DOHH2 (cell line): Measurements from ENCODE around the gene MPRIP.
"Not testable (repeated sequence)": the region's sequence is repeated elsewhere in the genome, so short reads cannot be mapped to it uniquely, and the experiment has no call there.

Experiments
- H3F3A ChIP-seq: fragments of 200-600 bp; sonication (generic), shearing (Covaris generic); 2 replicates; pipeline ENCODE4 v1.6.0; 2016; ENCODE audit warnings: antibody characterized with exemption, mild to moderate bottlenecking; ENCODE audit not compliant: control insufficient read depth, insufficient read depth
- H3K27ac ChIP-seq: fragments of 200-600 bp; sonication (generic); 2 replicates; pipeline ENCODE4 v1.5.1; 2014; ENCODE audit warnings: low read depth, mild to moderate bottlenecking, low read length, moderate library complexity
- H3K27me3 ChIP-seq: fragments of 200-600 bp; sonication (generic); 2 replicates; pipeline ENCODE4 v1.6.1; 2014; ENCODE audit warnings: mild to moderate bottlenecking, low read length, mixed read lengths; ENCODE audit not compliant: control insufficient read depth
- H3K36me3 ChIP-seq: fragments of 200-600 bp; sonication (generic); 2 replicates; pipeline ENCODE4 v1.6.1; 2014; ENCODE audit warnings: mild to moderate bottlenecking, low read length, moderate library complexity, mixed read lengths; ENCODE audit not compliant: control insufficient read depth
- H3K4me1 ChIP-seq: fragments of 200-600 bp; sonication (generic); 2 replicates; pipeline ENCODE4 v1.6.1; 2014; ENCODE audit warnings: mild to moderate bottlenecking, low read length, mixed read lengths; ENCODE audit not compliant: control insufficient read depth
- H3K4me2 ChIP-seq: fragments of 200-600 bp; sonication (generic); 2 replicates; pipeline ENCODE4 v1.6.0; 2014; ENCODE audit warnings: mild to moderate bottlenecking, low read length, moderate library complexity
- H3K4me3 ChIP-seq: fragments of 200-600 bp; sonication (generic); 2 replicates; pipeline ENCODE4 v1.5.1; 2014; ENCODE audit warnings: mild to moderate bottlenecking, low read length, mixed read lengths
- H3K79me2 ChIP-seq: fragments of 200-600 bp; sonication (generic); 2 replicates; pipeline ENCODE4 v1.6.1; 2014; ENCODE audit warnings: mild to moderate bottlenecking, low read length, mixed read lengths; ENCODE audit not compliant: control insufficient read depth
- H3K9me2 ChIP-seq: fragments of 200-600 bp; sonication (generic); replicated peaks from 2 replicates; pipeline ENCODE4 v1.6.1; 2014; ENCODE audit warnings: mild to moderate bottlenecking, low read length, mixed read lengths; ENCODE audit not compliant: control insufficient read depth
- H3K9me3 ChIP-seq: fragments of 200-600 bp; sonication (generic); 2 replicates; pipeline ENCODE4 v1.6.1; 2014; ENCODE audit warnings: antibody characterized with exemption, low read length, mixed read lengths; ENCODE audit not compliant: control insufficient read depth, insufficient read depth
- H4K20me1 ChIP-seq: fragments of 200-600 bp; sonication (generic); 2 replicates; pipeline ENCODE4 v1.6.0; 2014; ENCODE audit warnings: low read depth, mild to moderate bottlenecking, antibody characterized with exemption, low read length, moderate library complexity; ENCODE audit not compliant: control insufficient read depth, insufficient read depth
- EZH2phosphoT487 ChIP-seq: fragments of 200-600 bp; sonication (generic); IDR thresholded peaks from 2 replicates; pipeline ENCODE4 v1.6.1; 2017; ENCODE audit warnings: borderline replicate concordance, mild to moderate bottlenecking, antibody characterized with exemption, low read length, moderate library complexity, mixed read lengths
- TF ChIP-seq, protein P1 (sequence below): fragments of 200-600 bp; sonication (generic); IDR thresholded peaks from one replicate; pipeline ENCODE4 v1.5.1; 2014; ENCODE audit warnings: antibody characterized with exemption, mild to moderate bottlenecking, low read depth, low read length; ENCODE audit not compliant: poor library complexity, severe bottlenecking

MPRIP gene, protein sequence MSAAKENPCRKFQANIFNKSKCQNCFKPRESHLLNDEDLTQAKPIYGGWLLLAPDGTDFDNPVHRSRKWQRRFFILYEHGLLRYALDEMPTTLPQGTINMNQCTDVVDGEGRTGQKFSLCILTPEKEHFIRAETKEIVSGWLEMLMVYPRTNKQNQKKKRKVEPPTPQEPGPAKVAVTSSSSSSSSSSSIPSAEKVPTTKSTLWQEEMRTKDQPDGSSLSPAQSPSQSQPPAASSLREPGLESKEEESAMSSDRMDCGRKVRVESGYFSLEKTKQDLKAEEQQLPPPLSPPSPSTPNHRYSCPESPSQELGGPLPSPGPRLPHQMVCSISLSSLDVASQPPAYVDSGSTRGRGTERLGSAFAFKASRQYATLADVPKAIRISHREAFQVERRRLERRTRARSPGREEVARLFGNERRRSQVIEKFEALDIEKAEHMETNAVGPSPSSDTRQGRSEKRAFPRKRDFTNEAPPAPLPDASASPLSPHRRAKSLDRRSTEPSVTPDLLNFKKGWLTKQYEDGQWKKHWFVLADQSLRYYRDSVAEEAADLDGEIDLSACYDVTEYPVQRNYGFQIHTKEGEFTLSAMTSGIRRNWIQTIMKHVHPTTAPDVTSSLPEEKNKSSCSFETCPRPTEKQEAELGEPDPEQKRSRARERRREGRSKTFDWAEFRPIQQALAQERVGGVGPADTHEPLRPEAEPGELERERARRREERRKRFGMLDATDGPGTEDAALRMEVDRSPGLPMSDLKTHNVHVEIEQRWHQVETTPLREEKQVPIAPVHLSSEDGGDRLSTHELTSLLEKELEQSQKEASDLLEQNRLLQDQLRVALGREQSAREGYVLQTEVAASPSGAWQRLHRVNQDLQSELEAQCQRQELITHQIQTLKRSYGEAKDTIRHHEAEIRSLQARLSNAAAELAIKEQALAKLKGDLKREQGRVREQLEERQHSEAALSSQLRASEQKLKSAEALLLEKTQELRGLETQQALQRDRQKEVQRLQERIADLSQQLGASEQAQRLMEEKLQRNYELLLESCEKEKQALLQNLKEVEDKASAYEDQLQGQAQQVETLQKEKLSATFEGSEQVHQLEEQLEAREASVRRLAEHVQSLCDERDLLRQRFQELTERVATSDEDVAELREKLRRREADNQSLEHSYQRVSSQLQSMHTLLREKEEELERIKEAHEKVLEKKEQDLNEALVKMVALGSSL (N-terminal part only)

DNA sequence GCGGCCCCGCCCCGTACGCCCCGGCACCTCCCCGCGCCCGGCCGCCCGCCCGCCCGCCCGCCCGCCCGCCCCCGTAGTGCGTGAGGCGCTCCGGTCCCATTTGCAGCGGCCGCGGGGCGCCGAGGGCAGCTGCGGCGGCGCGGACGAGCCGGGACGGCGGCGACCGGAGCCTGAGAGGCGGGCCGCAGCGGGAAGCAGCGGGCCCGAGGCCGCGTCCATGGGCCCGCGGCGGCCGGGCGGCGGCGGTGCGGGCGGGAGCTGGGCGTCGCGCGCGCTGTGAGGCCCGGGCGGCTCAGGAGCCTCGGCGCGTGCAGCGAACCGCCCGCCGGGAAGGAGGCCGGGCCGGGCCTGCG lies at the start of gene MPRIP:
Gene MPRIP (plus strand): TSS at position 74 of the 353 bp plus-strand sequence. CDS start 392 bp downstream, outside the sequence.
- Histone ChIP-seq H3F3A (peaks cover 7% of the 10 kb centered on the region), H3K27ac (peak within 1 kb of the TSS; percentile 77)

DNA sequence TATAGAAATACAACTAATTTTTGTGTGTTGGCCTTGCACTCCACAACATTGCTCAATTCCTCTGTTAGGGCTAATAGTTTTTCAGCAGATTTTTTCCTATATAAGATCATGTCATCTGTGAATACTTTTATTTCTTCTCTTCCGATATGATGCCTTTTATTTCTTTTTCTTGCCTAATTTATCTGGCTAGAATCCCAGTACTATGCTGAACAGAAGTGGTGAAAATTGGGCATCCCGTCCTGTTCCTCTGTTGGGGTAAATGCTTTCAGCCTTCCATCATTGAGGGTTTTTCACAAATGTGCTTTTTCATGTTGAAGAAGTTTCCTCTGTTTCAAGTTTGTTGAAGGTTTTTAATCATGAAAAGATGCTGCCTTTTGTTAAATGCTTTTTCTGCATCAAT lies 47.6 kb upstream of the MPRIP start:
- TF ChIP-seq, protein P1, sequence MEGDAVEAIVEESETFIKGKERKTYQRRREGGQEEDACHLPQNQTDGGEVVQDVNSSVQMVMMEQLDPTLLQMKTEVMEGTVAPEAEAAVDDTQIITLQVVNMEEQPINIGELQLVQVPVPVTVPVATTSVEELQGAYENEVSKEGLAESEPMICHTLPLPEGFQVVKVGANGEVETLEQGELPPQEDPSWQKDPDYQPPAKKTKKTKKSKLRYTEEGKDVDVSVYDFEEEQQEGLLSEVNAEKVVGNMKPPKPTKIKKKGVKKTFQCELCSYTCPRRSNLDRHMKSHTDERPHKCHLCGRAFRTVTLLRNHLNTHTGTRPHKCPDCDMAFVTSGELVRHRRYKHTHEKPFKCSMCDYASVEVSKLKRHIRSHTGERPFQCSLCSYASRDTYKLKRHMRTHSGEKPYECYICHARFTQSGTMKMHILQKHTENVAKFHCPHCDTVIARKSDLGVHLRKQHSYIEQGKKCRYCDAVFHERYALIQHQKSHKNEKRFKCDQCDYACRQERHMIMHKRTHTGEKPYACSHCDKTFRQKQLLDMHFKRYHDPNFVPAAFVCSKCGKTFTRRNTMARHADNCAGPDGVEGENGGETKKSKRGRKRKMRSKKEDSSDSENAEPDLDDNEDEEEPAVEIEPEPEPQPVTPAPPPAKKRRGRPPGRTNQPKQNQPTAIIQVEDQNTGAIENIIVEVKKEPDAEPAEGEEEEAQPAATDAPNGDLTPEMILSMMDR: no peak
- no peak for TF ChIP-seq EZH2phosphoT487
- Histone ChIP-seq H3K9me2 (no peaks in the 10 kb centered on the region), H3K4me2 (no peak overlapping the region), H3K27me3 (no peaks in the 10 kb centered on the region), H3K36me3 (no peaks in the 10 kb centered on the region), H3K27ac (no peak overlapping the region), H4K20me1 (no peaks in the 10 kb centered on the region), H3K9me3 (no peaks in the 10 kb centered on the region), H3K4me3 (no peak overlapping the region), H3F3A (no peaks in the 10 kb centered on the region), H3K4me1 (peaks cover 20% of the 10 kb centered on the region), H3K79me2 (no peaks in the 10 kb centered on the region)

More for the DNA sequence above, at the start of gene MPRIP:
- Histone ChIP-seq H4K20me1 (peaks cover 20% of the 10 kb centered on the region), H3K9me3 (0 out of 2 replicates have a peak, but pooled peaks cover 3% of the 10 kb centered on the region), H3K27me3 (no peaks in the 10 kb centered on the region), H3K79me2 (peaks cover 48% of the 10 kb centered on the region), H3K4me3 (peak within 1 kb of the TSS; percentile 82), H3K4me1 (peaks cover 45% of the 10 kb centered on the region), H3K9me2 (no peaks in the 10 kb centered on the region), H3K4me2 (peak within 1 kb of the TSS; percentile 97), H3K36me3 (peaks cover 3% of the 10 kb centered on the region; the same call in 1 of the 2 replicates)
- TF ChIP-seq, protein P1: no peak
- no peak for TF ChIP-seq EZH2phosphoT487

DNA sequence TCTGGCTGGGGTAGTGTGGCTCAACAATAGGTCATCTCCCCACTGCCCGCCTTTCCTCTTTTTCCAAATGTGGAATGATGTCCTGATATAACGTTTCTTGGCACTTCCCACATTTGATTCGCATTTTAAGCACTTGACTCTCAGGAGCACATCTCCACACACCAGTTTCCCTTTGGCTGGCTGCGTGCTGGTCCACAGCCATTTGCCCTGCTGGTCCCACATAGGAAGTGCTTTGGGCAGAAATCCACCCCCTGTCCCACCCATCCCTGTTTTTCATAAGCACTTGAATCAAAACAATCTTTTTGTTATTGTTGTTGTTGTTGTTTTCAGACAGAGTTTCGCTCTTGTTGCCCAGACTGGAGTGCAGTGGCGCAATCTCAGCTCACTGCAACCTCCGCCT lies 46.3 kb upstream of the MPRIP start:
- H3K4me3 ChIP-seq: no peak overlapping the region

DNA sequence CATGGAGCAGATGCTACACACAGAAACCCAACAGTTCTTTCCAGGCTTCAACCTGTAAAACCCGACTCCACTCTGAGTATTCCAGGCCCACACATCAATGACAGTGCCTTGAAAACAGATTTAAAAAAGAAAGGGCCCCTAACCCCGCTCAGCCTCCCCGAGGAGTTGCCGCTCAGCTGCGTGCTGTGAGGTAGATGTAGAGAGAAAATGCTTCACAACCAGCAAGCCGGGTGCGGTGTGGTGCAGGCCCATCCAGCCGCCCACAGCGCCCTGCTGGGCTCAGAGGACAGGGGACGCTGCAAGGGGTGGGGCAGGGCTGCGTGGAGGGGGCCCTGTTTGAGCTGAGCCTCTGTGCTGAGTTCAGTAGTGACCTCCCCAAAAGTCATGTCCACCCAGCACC lies 45.5 kb upstream of the MPRIP start:
- H3F3A ChIP-seq, H4K20me1 ChIP-seq, H3K9me2 ChIP-seq, H3K4me2 ChIP-seq, H3K36me3 ChIP-seq, H3K9me3 ChIP-seq, H3K27me3 ChIP-seq, H3K4me3 ChIP-seq, H3K4me1 ChIP-seq, H3K27ac ChIP-seq, H3K79me2 ChIP-seq: not testable (repeated sequence)

More for the DNA sequence above, 46.3 kb upstream of the MPRIP start:
- H3K79me2 ChIP-seq: no peaks in the 10 kb centered on the region
- H3K36me3 ChIP-seq: no peaks in the 10 kb centered on the region
- H4K20me1 ChIP-seq: no peaks in the 10 kb centered on the region
- no peaks in the 10 kb centered on the region for H3F3A ChIP-seq
- H3K4me1 ChIP-seq: peaks cover 7% of the 10 kb centered on the region
- H3K4me2 ChIP-seq: no peak overlapping the region
- TF ChIP-seq, protein P1: no peak
- no peak for TF ChIP-seq EZH2phosphoT487
- no peaks in the 10 kb centered on the region for H3K9me3 ChIP-seq
- H3K9me2 ChIP-seq: no peaks in the 10 kb centered on the region
- no peaks in the 10 kb centered on the region for H3K27me3 ChIP-seq
- H3K27ac ChIP-seq: no peak overlapping the region
